GM12891 (cell line): ENCODE data around the gene AOC2.

Experiments used
- POLR2A ChIP-seq: IDR thresholded peaks from 2 replicates; pipeline ENCODE4 v1.6.1; 2011; ENCODE audit warnings: low read depth, low read length, control low read depth
- POLR2AphosphoS5 ChIP-seq: IDR thresholded peaks from 2 replicates; pipeline ENCODE4 v1.6.1; 2011; ENCODE audit warnings: low read depth, low read length, control low read depth
- POU2F2 ChIP-seq: IDR thresholded peaks from 2 replicates; pipeline ENCODE4 v1.6.1; 2011; ENCODE audit warnings: low read depth, mild to moderate bottlenecking, control low read depth, low read length, moderate library complexity

DNA sequence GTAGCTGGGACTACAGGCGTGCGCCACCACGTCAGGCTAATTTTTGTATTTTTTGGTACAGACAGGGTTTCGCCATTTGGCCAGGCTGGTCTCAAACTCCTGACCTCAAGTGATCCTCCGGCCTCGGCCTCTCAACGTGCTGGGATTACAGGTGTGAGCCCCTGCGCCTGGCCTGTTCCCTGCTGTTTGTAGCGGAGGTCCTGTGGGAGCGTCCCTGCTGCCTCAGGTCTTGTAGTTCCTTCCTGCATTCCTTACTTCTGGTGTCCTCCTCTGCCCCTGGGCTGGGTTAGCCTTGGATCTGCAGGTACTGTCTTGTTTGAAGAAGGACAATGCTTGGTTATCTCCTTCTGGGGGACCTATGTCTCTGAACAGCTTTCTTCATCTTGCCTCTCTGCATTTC is 32.7 kb downstream of the AOC2 start:
- TF ChIP-seq POLR2AphosphoS5 (no peak), POLR2A (no peak), POU2F2 (no peak)
